Activated T-helper 9 cell treated with anti-CD3 and anti-CD28 coated beads, Interleukin-2, amount 50 U/mL, for 16 hours (primary cell): ENCODE results near the gene TAS2R16.
"Not testable (repeated sequence)": the region's sequence is repeated elsewhere in the genome, so short reads cannot be mapped to it uniquely, and the experiment has no call there.

ENCODE experiments used
- DNase-seq: peaks from one replicate; pipeline ENCODE4 v3.0.0-alpha.2; 2020; ENCODE audit warnings: low read depth

TAS2R16 gene

GRCh38 chr7:122972056-122972455 is 23.4 kb downstream of the TAS2R16 start:
- no peak for DNase-seq

DNA sequence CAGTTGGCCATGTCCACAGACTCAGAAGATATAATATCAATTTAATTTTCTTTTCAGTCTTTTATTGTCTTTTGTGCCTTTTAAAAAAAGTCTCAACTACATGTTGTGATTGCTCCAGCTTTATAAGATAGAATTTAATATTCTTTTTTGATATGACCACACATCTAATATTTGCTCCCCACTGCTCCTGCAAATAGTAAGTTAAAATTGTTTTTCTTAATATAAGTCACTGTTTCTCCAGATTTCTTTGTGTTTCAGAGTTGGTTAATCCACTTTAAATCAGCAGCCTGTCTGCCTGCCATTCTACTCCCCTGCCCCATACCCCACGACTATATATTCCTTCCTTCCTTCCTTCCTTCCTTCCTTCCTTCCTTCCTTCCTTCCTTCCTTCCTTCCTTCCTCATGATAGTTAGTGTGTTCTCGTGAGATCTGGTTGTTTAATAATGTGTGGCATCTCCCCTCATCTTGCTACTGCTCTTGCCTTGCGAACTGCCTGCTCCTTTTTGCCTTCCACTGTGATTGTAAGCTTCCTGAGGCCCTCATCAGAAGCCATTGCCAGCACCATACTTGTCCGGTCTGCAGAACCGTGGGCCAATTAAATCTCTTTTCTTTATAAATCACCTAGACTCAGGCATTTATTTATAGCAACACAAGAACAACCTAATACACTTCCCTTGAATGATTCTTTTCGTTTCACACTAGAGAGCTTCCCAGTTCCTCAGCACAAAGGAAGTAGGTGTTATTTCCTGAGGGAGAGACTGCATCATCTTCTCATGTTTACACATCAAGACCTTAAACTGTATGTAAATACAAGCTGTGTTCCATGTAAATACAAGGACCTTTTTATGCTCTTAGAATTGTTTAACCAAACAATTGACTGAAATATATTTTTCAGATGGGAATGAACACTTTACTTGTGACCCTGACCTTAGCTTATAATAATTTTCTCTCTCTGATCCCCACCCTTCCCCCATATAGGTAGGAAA is 24.5 kb downstream of the TAS2R16 start:
- DNase-seq: no peak

DNA sequence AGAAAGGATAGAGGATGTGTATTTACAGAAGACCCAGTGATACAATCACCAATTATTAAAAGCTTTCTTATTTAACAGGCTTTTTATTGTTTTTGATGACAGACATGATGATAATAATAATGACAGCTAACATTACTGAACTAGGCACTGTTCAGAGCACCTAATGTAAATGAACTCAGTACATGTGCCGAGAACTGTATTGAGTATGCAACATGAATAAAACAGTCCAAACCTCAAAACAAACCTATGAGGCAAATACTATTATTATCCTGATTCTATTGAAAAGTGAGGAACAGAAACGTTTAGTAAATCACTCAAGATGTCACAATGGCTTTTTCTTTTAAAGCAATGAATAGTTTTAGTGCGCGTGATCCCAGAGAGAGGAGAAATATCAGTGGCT is 27.1 kb downstream of the TAS2R16 start:
- DNase-seq: no peak

DNA sequence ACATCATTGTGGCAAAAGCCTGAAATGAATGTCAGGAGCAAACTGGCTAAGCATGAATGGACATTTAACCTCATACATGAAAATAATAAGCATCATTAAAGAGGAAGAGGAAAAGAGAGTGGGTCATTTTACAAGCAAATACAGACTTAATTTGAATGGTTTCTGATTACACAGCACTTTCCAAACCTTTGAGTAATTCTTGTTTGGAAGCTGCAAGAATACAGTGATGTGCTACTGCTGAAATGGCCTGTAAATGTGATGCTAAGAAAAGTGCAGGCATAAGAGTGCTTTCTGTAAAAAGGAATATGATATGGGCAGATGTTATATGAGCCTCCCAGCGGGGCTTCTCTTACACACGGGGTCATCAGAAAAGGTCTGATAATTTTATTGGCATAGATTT is 30.2 kb downstream of the TAS2R16 start:
- DNase-seq: no peak

- not testable (repeated sequence) for DNase-seq
These were observed 41.8 kb downstream of the TAS2R16 start for GRCh38 chr7:122953678-122954077.

DNA sequence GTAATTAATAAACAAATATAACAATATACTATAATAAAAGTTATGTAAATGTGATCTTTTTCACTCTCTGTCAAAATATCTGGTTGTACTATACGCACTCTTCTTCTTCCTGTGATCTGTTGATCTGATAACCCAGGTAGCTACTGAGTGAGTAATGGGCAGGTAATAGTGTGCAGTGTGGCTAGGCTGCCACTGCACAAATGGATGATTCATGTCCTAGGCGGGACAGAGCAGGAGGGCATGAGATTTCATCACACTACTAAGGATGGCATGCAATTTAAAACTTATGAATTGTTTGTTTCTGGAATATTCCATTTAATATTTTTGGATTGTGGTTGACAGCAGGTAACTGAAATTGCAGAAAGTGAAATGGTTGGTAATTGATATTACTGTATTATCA is 44.5 kb downstream of the TAS2R16 start:
- no peak for DNase-seq

GRCh38 chr7:122949186-122949585 is 46.3 kb downstream of the TAS2R16 start:
- DNase-seq: no peak
